ENCODE data around the gene LEF1. TPM values are rescaled to one million over a fixed set of nuclear protein-coding genes. Genes with fewer than 3 reads are reported as not detected.

LEF1 gene
- total and polyA plus RNA-seq, 4 experiments from 2014 or later = 307 to 399 (median 372) TPM

DNA sequence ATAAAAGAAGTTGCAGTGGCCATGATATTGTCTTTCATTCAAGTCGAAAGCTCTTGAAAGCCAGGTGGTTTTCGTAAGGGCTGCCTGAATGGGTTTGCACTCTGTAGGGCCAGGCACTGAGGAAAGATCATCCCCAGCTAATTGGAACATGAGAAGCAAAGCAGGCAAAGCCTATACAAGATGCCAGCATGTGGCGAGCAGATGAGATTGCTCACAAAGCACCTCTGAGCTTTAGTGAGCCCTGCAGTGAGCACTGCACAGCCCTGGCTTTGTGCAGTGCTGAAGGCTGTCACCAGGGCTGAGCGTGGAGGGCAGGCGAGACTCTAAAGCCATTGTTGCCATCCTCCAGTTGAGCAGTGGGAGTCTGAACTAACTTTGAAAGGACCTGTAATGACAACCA is 125.2 kb downstream of the LEF1 start:
- ChIA-PET POLR2A (ENCODE audit: partially characterized antibody) (interaction anchor here (0.8 to 1.6 kb wide), 8 partner anchors 10 to 576 kb away, joined by 3 to 5 read pairs (median 3); partner anchors contain the start of gene RPL34), CTCF (ENCODE audit: partially characterized antibody) (interaction anchor here (1.0 to 2.3 kb wide), 4 partner anchors 12 to 437 kb away, joined by 3 to 8 read pairs (median 4); no protein-coding TSS in a partner anchor)
- Mint-ChIP-seq H3K9me3 (peaks cover 0 to 6% (median 0%) of the 10 kb centered on the region in 8 donors), H3K36me3 (peaks cover 24 to 25% of the 10 kb centered on the region in 2 donors), H3K27me3 (no peaks in the 10 kb centered on the region), H3K27ac (peak overlapping the region in 6 of 7 donors; percentile 27 to 92 (median 82)), H3K4me3 (peak overlapping the region in 1 of 8 donors; percentile 26), H3K4me1 (peaks cover 9 to 40% (median 28%) of the 10 kb centered on the region in 4 donors)
- Histone ChIP-seq H3K9me3 (ENCODE audit: control insufficient read depth in 1 of 2, low read length in 2 of 2) (no peaks in the 10 kb centered on the region), H3K36me3 (ENCODE audit: insufficient read depth, low read length) (peaks cover 15% of the 10 kb centered on the region), H3K27me3 (ENCODE audit: insufficient read depth, low read length) (no peaks in the 10 kb centered on the region), H3K4me1 (ENCODE audit: insufficient read depth, low read length) (peaks cover 5% of the 10 kb centered on the region), H3K4me3 (ENCODE audit: low read length in 2 of 2) (no peak overlapping the region), H3K27ac (ENCODE audit: low read depth, low read length) (no peak overlapping the region)
- intact Hi-C loops (cut with micrococcal nuclease) = no loop called here
- no peak for DNase-seq

GRCh38 chr4:108042927-108043326 is 125.8 kb downstream of the LEF1 start:
- Histone ChIP-seq H3K36me3 (ENCODE audit: insufficient read depth, low read length) (peaks cover 11% of the 10 kb centered on the region), H3K4me3 (ENCODE audit: low read length in 2 of 2) (no peak overlapping the region), H3K4me1 (ENCODE audit: insufficient read depth, low read length) (peaks cover 5% of the 10 kb centered on the region), H3K9me3 (ENCODE audit: control insufficient read depth in 1 of 2, low read length in 2 of 2) (no peaks in the 10 kb centered on the region), H3K27ac (ENCODE audit: low read depth, low read length) (no peak overlapping the region), H3K27me3 (ENCODE audit: insufficient read depth, low read length) (no peaks in the 10 kb centered on the region)
- Mint-ChIP-seq H3K4me3 (no peak overlapping the region), H3K9me3 (peaks cover 0 to 6% (median 0%) of the 10 kb centered on the region in 8 donors), H3K36me3 (peaks cover 19 to 20% of the 10 kb centered on the region in 2 donors), H3K4me1 (peaks cover 9 to 35% (median 26%) of the 10 kb centered on the region in 4 donors), H3K27me3 (no peaks in the 10 kb centered on the region), H3K27ac (peak overlapping the region in 4 of 7 donors; percentile 42 to 91 (median 68))
- intact Hi-C loops (cut with micrococcal nuclease) = no loop called here
- POLR2A ChIA-PET (ENCODE audit: partially characterized antibody) = interaction anchor here (1.0 to 1.6 kb wide), 6 partner anchors 10 to 577 kb away, joined by 3 to 4 read pairs (median 3); partner anchors contain the start of gene RPL34
- CTCF ChIA-PET (ENCODE audit: partially characterized antibody) = interaction anchor here (0.9 to 2.3 kb wide), 4 partner anchors 11 to 437 kb away, joined by 3 to 8 read pairs (median 3); no protein-coding TSS in a partner anchor
- no peak for DNase-seq

DNA sequence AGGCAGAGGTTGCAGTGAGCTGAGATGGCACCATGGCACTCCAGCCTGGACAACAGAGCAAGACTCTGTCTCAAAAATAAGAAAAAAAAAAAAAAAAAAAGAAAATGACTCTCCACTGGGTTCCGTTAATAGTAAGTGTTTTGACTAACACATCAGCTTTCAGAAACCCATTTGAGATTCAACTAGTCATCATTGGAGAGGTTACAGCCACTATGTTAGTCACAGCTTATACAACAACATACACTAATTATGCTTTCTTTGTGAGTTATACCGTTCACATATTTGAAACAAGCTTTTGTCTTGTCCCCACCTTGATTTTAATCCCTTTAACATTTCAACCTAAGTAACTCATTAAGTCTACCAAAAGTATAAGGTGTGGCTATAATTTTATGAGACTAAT is 130.8 kb downstream of the LEF1 start:
- no peak overlapping the region for H3K4me3 Mint-ChIP-seq

DNA sequence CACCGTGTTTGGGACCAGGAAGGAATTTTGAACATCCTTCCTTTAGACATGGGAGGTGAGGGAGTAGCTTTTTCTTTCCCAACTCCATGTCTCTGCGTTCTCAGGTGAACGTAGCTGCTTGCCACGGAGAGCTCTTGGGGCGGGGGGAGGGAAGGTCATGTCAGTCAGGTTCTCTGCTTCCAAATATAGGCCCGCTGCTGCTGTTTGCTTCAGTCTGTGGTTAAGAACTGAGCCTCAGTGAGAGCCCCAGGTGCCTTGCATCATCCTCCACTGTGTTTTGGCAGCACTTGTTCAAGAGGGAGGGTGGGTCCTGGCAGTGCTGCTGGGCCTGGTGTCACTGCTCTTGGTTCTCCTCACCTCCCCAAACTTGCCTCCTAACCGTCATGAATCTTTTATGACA is 132.5 kb downstream of the LEF1 start:
- no peaks in the 10 kb centered on the region for H3K27me3 Mint-ChIP-seq
- CTCF ChIA-PET (ENCODE audit: partially characterized antibody) = interaction anchor here (0.6 to 5.7 kb wide), 4 partner anchors 94 to 1925 kb away, joined by 3 to 29 read pairs (median 3); no protein-coding TSS in a partner anchor

More for the DNA sequence above, 130.8 kb downstream of the LEF1 start:
- H3K4me3 ChIP-seq (ENCODE audit: low read length in 2 of 2) = no peak overlapping the region
- intact Hi-C loops (cut with micrococcal nuclease) = loop anchor here (2.0 to 5.0 kb wide), 3 partner anchors 13 to 319 kb away; no protein-coding TSS in a partner anchor
- ChIA-PET CTCF (ENCODE audit: partially characterized antibody) (interaction anchor here (0.9 kb wide), 1 partner anchor 18 kb away, joined by 3 read pairs; no protein-coding TSS in a partner anchor), POLR2A (ENCODE audit: partially characterized antibody) (no interaction called here)
- H3K9me3 ChIP-seq (ENCODE audit: control insufficient read depth in 1 of 2, low read length in 2 of 2) = no peaks in the 10 kb centered on the region
- H3K4me1 ChIP-seq (ENCODE audit: insufficient read depth, low read length) = peaks cover 13% of the 10 kb centered on the region
- H3K9me3 Mint-ChIP-seq = peaks cover 0 to 4% (median 0%) of the 10 kb centered on the region in 8 donors
- H3K36me3 ChIP-seq (ENCODE audit: insufficient read depth, low read length) = peaks cover 7% of the 10 kb centered on the region
- H3K36me3 Mint-ChIP-seq = peaks cover 10 to 12% of the 10 kb centered on the region in 2 donors
- DNase-seq = no peak
- peaks cover 8 to 18% (median 11%) of the 10 kb centered on the region in 4 donors for H3K4me1 Mint-ChIP-seq
- no peaks in the 10 kb centered on the region for H3K27me3 ChIP-seq (ENCODE audit: insufficient read depth, low read length)
- no peaks in the 10 kb centered on the region for H3K27me3 Mint-ChIP-seq
- H3K27ac Mint-ChIP-seq = no peak overlapping the region
- H3K27ac ChIP-seq (ENCODE audit: low read depth, low read length) = no peak overlapping the region

GRCh38 chr4:108035691-108036090 is 133.0 kb downstream of the LEF1 start:
- H3K36me3 Mint-ChIP-seq = peaks cover 14% of the 10 kb centered on the region in 2 donors
- POLR2A ChIA-PET (ENCODE audit: partially characterized antibody) = interaction anchor here (0.6 to 1.3 kb wide), 7 partner anchors 11 to 324 kb away, joined by 3 to 5 read pairs (median 3); no protein-coding TSS in a partner anchor
- intact Hi-C loops (cut with micrococcal nuclease) = loop anchor here (2.0 to 5.0 kb wide), 3 partner anchors 15 to 322 kb away; no protein-coding TSS in a partner anchor
- no peak overlapping the region for H3K4me3 ChIP-seq (ENCODE audit: low read length in 2 of 2)
- H3K9me3 Mint-ChIP-seq = no peaks in the 10 kb centered on the region
- H3K4me3 Mint-ChIP-seq = peak overlapping the region in 5 of 8 donors; percentile 10 to 75 (median 41)
- peaks cover 18% of the 10 kb centered on the region for H3K4me1 ChIP-seq (ENCODE audit: insufficient read depth, low read length)
- CTCF ChIA-PET (ENCODE audit: partially characterized antibody) = interaction anchor here (0.6 to 5.7 kb wide), 6 partner anchors 16 to 1924 kb away, joined by 3 to 29 read pairs (median 3); no protein-coding TSS in a partner anchor
- peak overlapping the region in 6 of 7 donors; percentile 81 to 93 (median 88) for H3K27ac Mint-ChIP-seq
- H3K4me1 Mint-ChIP-seq = peaks cover 10 to 26% (median 15%) of the 10 kb centered on the region in 4 donors
- no peak for DNase-seq
- no peaks in the 10 kb centered on the region for H3K27me3 ChIP-seq (ENCODE audit: insufficient read depth, low read length)
- H3K27ac ChIP-seq (ENCODE audit: low read depth, low read length) = peak overlapping the region; percentile 0
- no peaks in the 10 kb centered on the region for H3K27me3 Mint-ChIP-seq
- peaks cover 7% of the 10 kb centered on the region for H3K36me3 ChIP-seq (ENCODE audit: insufficient read depth, low read length)
- H3K9me3 ChIP-seq (ENCODE audit: control insufficient read depth in 1 of 2, low read length in 2 of 2) = no peaks in the 10 kb centered on the region

More for the DNA sequence above, 132.5 kb downstream of the LEF1 start:
- Histone ChIP-seq H3K27me3 (ENCODE audit: insufficient read depth, low read length) (no peaks in the 10 kb centered on the region), H3K36me3 (ENCODE audit: insufficient read depth, low read length) (peaks cover 7% of the 10 kb centered on the region), H3K9me3 (ENCODE audit: control insufficient read depth in 1 of 2, low read length in 2 of 2) (no peaks in the 10 kb centered on the region), H3K4me3 (ENCODE audit: low read length in 2 of 2) (no peak overlapping the region), H3K4me1 (ENCODE audit: insufficient read depth, low read length) (peaks cover 13% of the 10 kb centered on the region), H3K27ac (ENCODE audit: low read depth, low read length) (peak overlapping the region; percentile 0)
- Mint-ChIP-seq H3K27ac (peak overlapping the region; percentile 59 to 93 (median 88)), H3K4me1 (peaks cover 8 to 23% (median 13%) of the 10 kb centered on the region in 4 donors), H3K9me3 (no peaks in the 10 kb centered on the region), H3K4me3 (peak overlapping the region in 7 of 8 donors; percentile 21 to 75 (median 60)), H3K36me3 (peaks cover 14% of the 10 kb centered on the region in 2 donors)
- intact Hi-C loops (cut with micrococcal nuclease) = loop anchor here (2.0 to 5.0 kb wide), 3 partner anchors 15 to 321 kb away; no protein-coding TSS in a partner anchor
- POLR2A ChIA-PET (ENCODE audit: partially characterized antibody) = interaction anchor here (0.6 to 1.3 kb wide), 8 partner anchors 10 to 442 kb away, joined by 3 to 5 read pairs (median 4); no protein-coding TSS in a partner anchor
- DNase-seq = peak; percentile 45 to 74 (median 60)

GRCh38 chr4:108034565-108034964 is 134.2 kb downstream of the LEF1 start:
- H3K27me3 Mint-ChIP-seq = no peaks in the 10 kb centered on the region
- H3K4me3 ChIP-seq (ENCODE audit: low read length in 2 of 2) = no peak overlapping the region
- ChIA-PET POLR2A (ENCODE audit: partially characterized antibody) (interaction anchor here (1.1 to 1.2 kb wide), 2 partner anchors 126 to 138 kb away, joined by 3 to 4 read pairs; no protein-coding TSS in a partner anchor), CTCF (ENCODE audit: partially characterized antibody) (interaction anchor here (1.1 to 5.7 kb wide), 4 partner anchors 15 to 537 kb away, joined by 3 to 29 read pairs (median 6); no protein-coding TSS in a partner anchor)
- H3K4me3 Mint-ChIP-seq = peak overlapping the region in 1 of 8 donors; percentile 14
- no peaks in the 10 kb centered on the region for H3K9me3 ChIP-seq (ENCODE audit: control insufficient read depth in 1 of 2, low read length in 2 of 2)
- no peaks in the 10 kb centered on the region for H3K27me3 ChIP-seq (ENCODE audit: insufficient read depth, low read length)
- H3K36me3 ChIP-seq (ENCODE audit: insufficient read depth, low read length) = peaks cover 7% of the 10 kb centered on the region
- H3K4me1 ChIP-seq (ENCODE audit: insufficient read depth, low read length) = peaks cover 30% of the 10 kb centered on the region
- no peaks in the 10 kb centered on the region for H3K9me3 Mint-ChIP-seq
- intact Hi-C loops (cut with micrococcal nuclease) = no loop called here
- DNase-seq = no peak
- H3K36me3 Mint-ChIP-seq = peaks cover 14 to 18% of the 10 kb centered on the region in 2 donors
- H3K27ac ChIP-seq (ENCODE audit: low read depth, low read length) = no peak overlapping the region
- H3K4me1 Mint-ChIP-seq = peaks cover 20 to 37% (median 25%) of the 10 kb centered on the region in 4 donors
- peak overlapping the region in 3 of 7 donors; percentile 29 to 51 (median 46) for H3K27ac Mint-ChIP-seq

GRCh38 chr4:108033348-108033747 is 135.4 kb downstream of the LEF1 start:
- Histone ChIP-seq H3K36me3 (ENCODE audit: insufficient read depth, low read length) (peaks cover 7% of the 10 kb centered on the region), H3K27me3 (ENCODE audit: insufficient read depth, low read length) (no peaks in the 10 kb centered on the region), H3K4me3 (ENCODE audit: low read length in 2 of 2) (no peak overlapping the region), H3K9me3 (ENCODE audit: control insufficient read depth in 1 of 2, low read length in 2 of 2) (no peaks in the 10 kb centered on the region), H3K4me1 (ENCODE audit: insufficient read depth, low read length) (peaks cover 38% of the 10 kb centered on the region), H3K27ac (ENCODE audit: low read depth, low read length) (no peak overlapping the region)
- POLR2A ChIA-PET (ENCODE audit: partially characterized antibody) = no interaction called here
- Mint-ChIP-seq H3K9me3 (no peaks in the 10 kb centered on the region), H3K27me3 (no peaks in the 10 kb centered on the region), H3K36me3 (peaks cover 14 to 23% of the 10 kb centered on the region in 2 donors), H3K4me1 (peaks cover 28 to 45% (median 33%) of the 10 kb centered on the region in 4 donors), H3K4me3 (no peak overlapping the region), H3K27ac (peak overlapping the region in 1 of 7 donors; percentile 41)
- intact Hi-C loops (cut with micrococcal nuclease) = no loop called here
- DNase-seq = no peak
- CTCF ChIA-PET (ENCODE audit: partially characterized antibody) = interaction anchor here (1.4 to 5.7 kb wide), 4 partner anchors 14 to 539 kb away, joined by 3 to 29 read pairs (median 8); no protein-coding TSS in a partner anchor

All from CD4-positive, alpha-beta memory T cell (primary cell).